OCI-LY3 (cell line): ENCODE results near the gene XRCC4.

Source experiments
- H2AFZ ChIP-seq: fragments of 200-600, 300-600 bp; shearing (Covaris generic); 2 replicates; pipeline ENCODE4 v1.6.0; 2014; ENCODE audit warnings: antibody characterized with exemption, low read depth, low read length
- H3K27ac ChIP-seq: fragments of 200-600, 300-600 bp; sonication (generic); 2 replicates; pipeline ENCODE4 v1.5.1; 2014; ENCODE audit warnings: mild to moderate bottlenecking, low read length, moderate library complexity, mixed read lengths
- H3K27me3 ChIP-seq: fragments of 200-600, 300-600 bp; sonication (generic); 2 replicates; pipeline ENCODE4 v1.6.1; 2014; ENCODE audit warnings: low read depth, low read length, mixed read lengths
- H3K36me3 ChIP-seq: fragments of 200-600, 300-600 bp; sonication (generic); replicated peaks from 2 replicates; pipeline ENCODE3; 2014; ENCODE audit warnings: low read depth, low read length, mixed read lengths
- H3K4me1 ChIP-seq: fragments of 300-600, 200-600 bp; sonication (generic); 2 replicates; pipeline ENCODE4 v1.6.1; 2014; ENCODE audit warnings: low read length, mixed read lengths
- H3K4me2 ChIP-seq: fragments of 200-600, 300-600 bp; sonication (generic); 2 replicates; pipeline ENCODE4 v1.6.1; 2014; ENCODE audit warnings: low read length, mixed read lengths
- H3K4me3 ChIP-seq: fragments of 300-600, 200-600 bp; sonication (generic); 2 replicates; pipeline ENCODE4 v1.5.1; 2014; ENCODE audit warnings: antibody characterized with exemption, mild to moderate bottlenecking, low read length, moderate library complexity
- H3K79me2 ChIP-seq: fragments of 300-600, 200-600 bp; shearing (Covaris generic); 2 replicates; pipeline ENCODE4 v1.6.1; 2014; ENCODE audit warnings: mild to moderate bottlenecking, low read length, mixed read lengths
- H3K9ac ChIP-seq: fragments of 300-600, 200-600 bp; shearing (Covaris generic); 2 replicates; pipeline ENCODE4 v1.6.0; 2014; ENCODE audit warnings: mild to moderate bottlenecking, low read length, moderate library complexity
- H3K9me3 ChIP-seq: fragments of 200-600, 300-600 bp; shearing (Covaris generic); 2 replicates; pipeline ENCODE4 v1.6.1; 2014; ENCODE audit warnings: low read length, mixed read lengths; ENCODE audit not compliant: insufficient read depth
- H4K20me1 ChIP-seq: fragments of 200-600, 300-600 bp; sonication (generic); 2 replicates; pipeline ENCODE4 v1.6.1; 2016; ENCODE audit warnings: low read length, mixed read lengths; ENCODE audit not compliant: insufficient read depth
- CTCF ChIP-seq: fragments of 200-600, 300-600 bp; sonication (generic); IDR thresholded peaks from 2 replicates; pipeline ENCODE4 v1.5.1; 2014; ENCODE audit warnings: antibody characterized with exemption, low read length, low read depth
- EZH2phosphoT487 ChIP-seq: fragments of 200-600 bp; shearing (Covaris generic); IDR thresholded peaks from 2 replicates; pipeline ENCODE4 v1.6.1; 2018; ENCODE audit warnings: antibody characterized with exemption, mixed run types, low read depth

XRCC4 gene

DNA sequence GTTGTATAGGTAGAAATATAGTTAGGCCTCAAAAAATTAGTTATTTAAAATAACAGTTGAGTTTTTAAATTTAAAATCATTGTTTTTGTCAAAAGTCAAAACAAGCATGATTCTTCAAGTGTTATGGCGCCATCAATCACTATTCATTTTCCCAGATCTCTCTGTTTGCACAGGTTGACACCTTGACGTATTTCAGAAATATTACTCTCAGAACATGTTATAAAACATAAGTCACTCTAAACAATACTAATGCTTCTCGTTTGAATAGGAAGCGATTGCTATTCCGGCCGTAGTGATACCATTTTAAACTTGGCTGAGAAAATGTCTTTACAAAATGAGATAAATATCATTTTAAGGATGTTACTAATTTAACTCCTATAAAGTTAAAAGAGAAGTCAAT lies 268.1 kb downstream of the XRCC4 start:
- Histone ChIP-seq H3K4me1 (peaks cover 9% of the 10 kb centered on the region), H4K20me1 (no peaks in the 10 kb centered on the region), H3K9me3 (no peaks in the 10 kb centered on the region), H2AFZ (no peak overlapping the region), H3K79me2 (no peaks in the 10 kb centered on the region), H3K27ac (no peak overlapping the region), H3K4me2 (no peak overlapping the region), H3K4me3 (no peak overlapping the region), H3K27me3 (no peaks in the 10 kb centered on the region), H3K36me3 (no peaks in the 10 kb centered on the region), H3K9ac (no peak overlapping the region)
- TF ChIP-seq EZH2phosphoT487 (no peak), CTCF (no peak)

GRCh38 chr5:83348281-83348780 lies 271.0 kb downstream of the XRCC4 start:
- H3K9me3 ChIP-seq: no peaks in the 10 kb centered on the region
- no peaks in the 10 kb centered on the region for H3K36me3 ChIP-seq
- no peak overlapping the region for H3K9ac ChIP-seq
- no peak overlapping the region for H2AFZ ChIP-seq
- no peaks in the 10 kb centered on the region for H3K79me2 ChIP-seq
- H3K27ac ChIP-seq: no peak overlapping the region
- H3K4me1 ChIP-seq: peaks cover 6% of the 10 kb centered on the region
- no peak overlapping the region for H3K4me2 ChIP-seq
- no peak overlapping the region for H3K4me3 ChIP-seq
- H3K27me3 ChIP-seq: no peaks in the 10 kb centered on the region
- no peaks in the 10 kb centered on the region for H4K20me1 ChIP-seq
- TF ChIP-seq CTCF: no peak
- TF ChIP-seq EZH2phosphoT487: no peak

DNA sequence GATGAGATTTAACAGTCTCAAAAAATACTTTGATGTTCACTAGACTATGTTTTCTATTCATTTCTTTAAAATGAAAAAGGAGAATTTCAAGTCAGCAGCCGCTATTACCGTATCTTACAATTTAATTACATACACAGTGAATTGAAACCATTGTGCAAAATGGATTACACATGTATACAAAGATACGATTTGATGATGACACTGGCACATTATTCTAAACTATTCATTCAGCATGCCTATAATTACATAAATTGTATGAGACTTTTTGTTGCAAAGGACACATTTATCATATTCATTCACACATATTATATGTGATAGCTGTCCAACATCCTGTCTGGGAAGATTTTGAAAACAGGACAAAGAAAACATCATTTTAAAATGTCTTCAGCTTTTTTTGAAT lies 275.9 kb downstream of the XRCC4 start:
- Histone ChIP-seq H4K20me1 (no peaks in the 10 kb centered on the region), H3K9ac (no peak overlapping the region), H3K4me2 (no peak overlapping the region), H3K27ac (no peak overlapping the region), H3K4me1 (no peaks in the 10 kb centered on the region), H3K4me3 (no peak overlapping the region), H3K27me3 (no peaks in the 10 kb centered on the region), H3K9me3 (no peaks in the 10 kb centered on the region), H2AFZ (no peak overlapping the region), H3K36me3 (no peaks in the 10 kb centered on the region), H3K79me2 (no peaks in the 10 kb centered on the region)
- TF ChIP-seq CTCF (no peak), EZH2phosphoT487 (no peak)

DNA sequence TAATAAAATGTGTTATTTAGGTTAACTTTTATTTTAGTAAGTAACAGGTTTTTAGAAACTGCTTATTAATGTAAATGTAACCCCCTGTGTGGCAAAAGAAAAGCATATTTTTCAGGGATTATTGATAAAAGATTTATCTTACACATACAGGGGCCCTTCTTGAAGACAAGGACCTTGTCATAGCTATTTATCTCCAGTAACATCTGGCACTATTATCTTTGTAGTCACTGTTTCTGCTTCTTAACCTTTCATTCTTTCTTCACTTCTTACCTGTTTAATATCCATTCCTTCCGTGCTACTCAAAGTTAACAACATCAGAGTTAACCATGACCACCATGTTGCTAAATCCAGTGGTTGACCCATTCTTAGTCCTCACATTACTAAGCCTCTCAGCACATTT lies 276.4 kb downstream of the XRCC4 start:
- Histone ChIP-seq H3K4me3 (no peak overlapping the region), H3K9ac (no peak overlapping the region), H3K27ac (no peak overlapping the region), H3K4me1 (no peaks in the 10 kb centered on the region), H3K36me3 (no peaks in the 10 kb centered on the region), H3K9me3 (no peaks in the 10 kb centered on the region), H2AFZ (no peak overlapping the region), H3K79me2 (no peaks in the 10 kb centered on the region), H4K20me1 (no peaks in the 10 kb centered on the region), H3K27me3 (no peaks in the 10 kb centered on the region), H3K4me2 (no peak overlapping the region)
- TF ChIP-seq EZH2phosphoT487 (no peak), CTCF (no peak)
